Common myeloid progenitor, CD34-positive (primary cell): ENCODE results near the gene BTRC.
A peak's percentile ranks its signal among the peaks of the same experiment; 100 is the strongest.

Experiments
- CTCF ChIA-PET: fragments of 350-600 bp; sonication (Branson Sonifier 250); formaldehyde crosslinking; loops from one replicate; lab custom pipeline; 2021; ENCODE audit warnings: antibody characterized with exemption; lab: Charles Lee
- POLR2A ChIA-PET: fragments of 350-600 bp; sonication (Branson Sonifier 250); formaldehyde crosslinking; loops from one replicate; lab custom pipeline; 2021; ENCODE audit warnings: antibody characterized with exemption; lab: Charles Lee
- DNase-seq, 3 donors: peaks; one replicate each; pipeline versions ENCODE4 v3.0.0 to v3.0.0-alpha.2; 2013
- H3K27ac ChIP-seq, 2 experiments: 1 replicate in 1 of 2; 2 replicates in 1 of 2; pipeline ENCODE4 v1.7.0; 2013; ENCODE audit warnings: inconsistent platforms in 2 of 2, low read length in 2 of 2, mild to moderate bottlenecking in 2 of 2, low read depth in 1 of 2, moderate library complexity in 1 of 2; ENCODE audit not compliant: severe bottlenecking in 2 of 2, insufficient read depth in 1 of 2, poor library complexity in 1 of 2
- H3K27me3 ChIP-seq, 5 experiments: replicated peaks in 2 of 5; 1 replicate in 3 of 5; 2 replicates in 2 of 5; pipeline versions ENCODE4 v1.6.1 to v1.7.0; 2013; ENCODE audit warnings: low read length in 4 of 5, mild to moderate bottlenecking in 2 of 5, moderate library complexity in 2 of 5, inconsistent platforms in 1 of 5; ENCODE audit not compliant: insufficient read depth in 5 of 5, control insufficient read depth in 4 of 5
- H3K36me3 ChIP-seq, 4 experiments: 1 replicate in 2 of 4; 2 replicates in 2 of 4; pipeline versions ENCODE4 v1.6.1 to v1.7.0; 2013; ENCODE audit warnings: low read length in 3 of 4, control low read depth in 1 of 4, mild to moderate bottlenecking in 1 of 4; ENCODE audit not compliant: control insufficient read depth in 4 of 4, insufficient read depth in 4 of 4
- H3K4me1 ChIP-seq, 4 experiments: 1 replicate in 3 of 4; 2 replicates in 1 of 4; pipeline versions ENCODE4 v1.6.1 to v1.7.1; 2013; ENCODE audit warnings: low read length in 3 of 4, mild to moderate bottlenecking in 3 of 4, control low read depth in 1 of 4, inconsistent platforms in 1 of 4, moderate library complexity in 1 of 4; ENCODE audit not compliant: control insufficient read depth in 4 of 4, insufficient read depth in 4 of 4; ENCODE audit errors: control extremely low read depth in 1 of 4
- H3K4me3 ChIP-seq, 7 experiments: 1 replicate in 4 of 7; 2 replicates in 3 of 7; pipeline versions ENCODE4 v1.5.1 to v1.7.0; 2013; ENCODE audit warnings: mild to moderate bottlenecking in 7 of 7, low read length in 6 of 7, moderate library complexity in 6 of 7, inconsistent platforms in 2 of 7, low read depth in 2 of 7, control low read depth in 1 of 7; ENCODE audit not compliant: insufficient read depth in 4 of 7, control insufficient read depth in 1 of 7; ENCODE audit errors: extremely low read depth in 1 of 7
- H3K9me3 ChIP-seq, 5 experiments: 1 replicate in 4 of 5; 2 replicates in 1 of 5; pipeline versions ENCODE4 v1.6.1 to v1.7.1; 2013; ENCODE audit warnings: low read length in 4 of 5, mild to moderate bottlenecking in 2 of 5, inconsistent platforms in 1 of 5, low read depth in 1 of 5, moderate library complexity in 1 of 5; ENCODE audit not compliant: control insufficient read depth in 4 of 5, insufficient read depth in 2 of 5; ENCODE audit errors: control extremely low read depth in 1 of 5
- WGBS: methylation state at CpG from one replicate; pipeline ENCODE4 v1.1.5; 2013; ENCODE audit not compliant: insufficient coverage; 5-methylcytosine and 5-hydroxymethylcytosine counted together

The BTRC gene

GRCh38 chr10:101565370-101565900 lies 211.5 kb downstream of the BTRC start:
- ChIA-PET CTCF (interaction anchor here (0.9 kb wide), 1 partner anchor 351 kb away, joined by 3 read pairs; no protein-coding TSS in a partner anchor), POLR2A (no interaction called here)
- no peak overlapping the region for H3K4me3 ChIP-seq

GRCh38 chr10:101565936-101566332 lies 212.0 kb downstream of the BTRC start:
- no peaks in the 10 kb centered on the region for H3K9me3 ChIP-seq
- H3K4me3 ChIP-seq, result no peak overlapping the region
- peaks cover 0 to 22% (median 21%) of the 10 kb centered on the region in 4 experiments for H3K4me1 ChIP-seq
- 94% methylated on average over 5 of the region's 8 CpGs for WGBS
- H3K27me3 ChIP-seq, result peaks cover 4 to 63% (median 28%) of the 10 kb centered on the region in 5 experiments
- H3K36me3 ChIP-seq, result no peaks in the 10 kb centered on the region
- H3K27ac ChIP-seq, result no peak overlapping the region
- DNase-seq, result no peak
- CTCF ChIA-PET, result interaction anchor here (0.9 kb wide), 1 partner anchor 351 kb away, joined by 3 read pairs; no protein-coding TSS in a partner anchor
- POLR2A ChIA-PET, result no interaction called here

More at GRCh38 chr10:101565370-101565900, 211.5 kb downstream of the BTRC start:
- no peaks in the 10 kb centered on the region for H3K9me3 ChIP-seq
- WGBS, result 100% methylated on average over 5 of the region's 5 CpGs
- no peak overlapping the region for H3K27ac ChIP-seq
- H3K36me3 ChIP-seq, result no peaks in the 10 kb centered on the region
- peaks cover 4 to 63% (median 28%) of the 10 kb centered on the region in 5 experiments for H3K27me3 ChIP-seq
- no peak for DNase-seq
- H3K4me1 ChIP-seq, result peaks cover 0 to 17% (median 17%) of the 10 kb centered on the region in 4 experiments

- H3K27ac ChIP-seq, result no peak overlapping the region
- H3K27me3 ChIP-seq, result peaks cover 4 to 67% (median 28%) of the 10 kb centered on the region in 5 experiments
- no peaks in the 10 kb centered on the region for H3K36me3 ChIP-seq
- peak in 2 of 3 donors; percentile 58 to 72 for DNase-seq
- ChIA-PET POLR2A (no interaction called here), CTCF (interaction anchor here (0.9 to 2.4 kb wide), 2 partner anchors 264 to 352 kb away, joined by 3 to 10 read pairs; no protein-coding TSS in a partner anchor)
- H3K9me3 ChIP-seq, result no peaks in the 10 kb centered on the region
- peaks cover 0 to 25% (median 22%) of the 10 kb centered on the region in 4 experiments for H3K4me1 ChIP-seq
- H3K4me3 ChIP-seq, result peak overlapping the region in 2 of 7 experiments; percentile 21 to 32
- 16% methylated on average over 53 of the region's 59 CpGs for WGBS
These were observed 212.6 kb downstream of the BTRC start for GRCh38 chr10:101566333-101567164.

GRCh38 chr10:101567165-101568006 lies 213.4 kb downstream of the BTRC start:
- peaks cover 0 to 25% (median 22%) of the 10 kb centered on the region in 4 experiments for H3K4me1 ChIP-seq
- DNase-seq, result peak in 2 of 3 donors; percentile 27 to 28
- H3K4me3 ChIP-seq, result peak overlapping the region in 1 of 7 experiments; percentile 21
- H3K27me3 ChIP-seq, result peaks cover 4 to 70% (median 28%) of the 10 kb centered on the region in 5 experiments
- H3K9me3 ChIP-seq, result no peaks in the 10 kb centered on the region
- 59% methylated on average over 4 of the region's 7 CpGs for WGBS
- POLR2A ChIA-PET, result no interaction called here
- no peak overlapping the region for H3K27ac ChIP-seq
- no peaks in the 10 kb centered on the region for H3K36me3 ChIP-seq
- CTCF ChIA-PET, result interaction anchor here (1.2 to 2.4 kb wide), 5 partner anchors 13 to 353 kb away, joined by 3 to 10 read pairs (median 3); no protein-coding TSS in a partner anchor

DNA sequence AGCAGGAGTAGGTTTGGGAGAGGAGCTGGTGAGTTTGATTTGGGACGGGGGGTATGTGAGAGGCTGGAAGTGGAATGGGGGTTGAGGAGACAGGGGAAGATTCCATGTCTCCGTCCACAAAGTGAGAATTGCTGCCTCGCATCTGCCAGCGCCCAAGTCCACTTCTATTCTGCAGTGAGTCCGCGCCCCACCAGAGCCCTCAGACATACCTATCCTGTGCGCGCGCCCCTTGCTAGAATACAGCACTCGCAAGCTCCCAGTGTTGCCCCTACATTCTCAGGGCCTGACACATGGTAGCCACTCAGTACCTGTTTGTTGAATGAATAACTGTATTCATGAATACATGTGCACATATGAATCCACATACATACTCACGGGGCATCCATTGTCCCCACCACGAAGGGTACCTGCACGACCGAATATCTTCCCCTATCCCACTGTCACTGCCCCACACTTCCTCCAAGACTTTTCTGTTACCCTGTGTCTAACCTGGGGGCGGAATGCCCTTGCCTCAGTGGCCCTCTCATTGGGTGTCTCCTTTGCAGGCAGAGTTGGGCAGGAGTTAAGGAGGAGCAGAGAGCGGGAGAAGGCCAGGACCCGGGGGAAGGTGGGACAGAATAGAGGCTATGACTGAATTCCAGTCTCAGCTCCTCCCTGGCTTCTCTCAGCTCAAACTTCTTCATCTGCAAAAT lies 214.2 kb downstream of the BTRC start:
- 92% methylated on average over 12 of the region's 17 CpGs for WGBS

GRCh38 chr10:101569323-101569621 lies 215.3 kb downstream of the BTRC start:
- peak overlapping the region in 3 of 7 experiments; percentile 11 to 81 (median 34) for H3K4me3 ChIP-seq
- WGBS, result 6% methylated on average over 9 of the region's 11 CpGs
- DNase-seq, result no peak
- H3K36me3 ChIP-seq, result no peaks in the 10 kb centered on the region
- H3K27ac ChIP-seq, result no peak overlapping the region
- H3K27me3 ChIP-seq, result peaks cover 4 to 63% (median 28%) of the 10 kb centered on the region in 5 experiments
- peaks cover 0 to 25% (median 22%) of the 10 kb centered on the region in 4 experiments for H3K4me1 ChIP-seq
- peaks cover 0 to 4% (median 0%) of the 10 kb centered on the region in 5 experiments for H3K9me3 ChIP-seq
- ChIA-PET CTCF (interaction anchor here (0.6 to 4.2 kb wide), 21 partner anchors 9 to 355 kb away, joined by 3 to 31 read pairs (median 5); no protein-coding TSS in a partner anchor), POLR2A (no interaction called here)

More for the DNA sequence above, 214.2 kb downstream of the BTRC start:
- POLR2A ChIA-PET, result no interaction called here
- Histone ChIP-seq H3K9me3 (peaks cover 0 to 4% (median 0%) of the 10 kb centered on the region in 5 experiments), H3K27me3 (peaks cover 4 to 68% (median 28%) of the 10 kb centered on the region in 5 experiments), H3K4me3 (no peak overlapping the region), H3K27ac (no peak overlapping the region), H3K36me3 (no peaks in the 10 kb centered on the region), H3K4me1 (peaks cover 0 to 25% (median 22%) of the 10 kb centered on the region in 4 experiments)
- CTCF ChIA-PET, result interaction anchor here (1.2 to 4.2 kb wide), 8 partner anchors 13 to 354 kb away, joined by 3 to 22 read pairs (median 6); no protein-coding TSS in a partner anchor
- no peak for DNase-seq
